WTC11 (cell line): Measurements from ENCODE around the gene DCAF17. TPM values are rescaled to one million over a fixed set of nuclear protein-coding genes. Genes with fewer than 3 reads are reported as not detected.

Source experiments
- AR ChIP-seq: fragments of 250-450 bp; sonication (Bioruptor Pico); IDR thresholded peaks from 2 replicates; pipeline ENCODE4 v1.9.0; 2021; ENCODE audit warnings: mild to moderate bottlenecking
- CBFB ChIP-seq: sonication (generic); formaldehyde crosslinking; IDR thresholded peaks from 2 replicates; pipeline ENCODE4 v1.8.1; 2022; ENCODE audit warnings: mild to moderate bottlenecking, low read depth, missing genetic modification reagents
- CREM ChIP-seq: sonication (generic); formaldehyde crosslinking; IDR thresholded peaks from 2 replicates; pipeline ENCODE4 v1.8.1; 2022; ENCODE audit warnings: mild to moderate bottlenecking, missing genetic modification reagents, moderate library complexity
- GTF2I ChIP-seq: fragments of 250-450 bp; sonication (Bioruptor Pico); conservative IDR thresholded peaks from 2 replicates; pipeline ENCODE4 v1.4.0; 2021; ENCODE audit warnings: mild to moderate bottlenecking
- IRF2 ChIP-seq: sonication (generic); formaldehyde crosslinking; IDR thresholded peaks from 2 replicates; pipeline ENCODE4 v1.8.0; 2022; ENCODE audit warnings: low read depth, missing genetic modification reagents, borderline replicate concordance
- NFE2L1 ChIP-seq: sonication (generic); formaldehyde crosslinking; IDR thresholded peaks from 2 replicates; pipeline ENCODE4 v1.8.1; 2023; ENCODE audit warnings: missing genetic modification reagents
- NR1H2 ChIP-seq: sonication (generic); formaldehyde crosslinking; IDR thresholded peaks from 2 replicates; pipeline ENCODE4 v1.9.0; 2021; ENCODE audit warnings: mild to moderate bottlenecking, moderate library complexity, missing genetic modification reagents
- PRRX2 ChIP-seq: fragments of 250-450 bp; sonication (Bioruptor Pico); IDR thresholded peaks from 2 replicates; pipeline ENCODE4 v1.8.0; 2021; ENCODE audit warnings: mild to moderate bottlenecking
- SMAD3 ChIP-seq: sonication (generic); formaldehyde crosslinking; IDR thresholded peaks from 2 replicates; pipeline ENCODE4 v1.8.0; 2022; ENCODE audit warnings: missing genetic modification reagents, mild to moderate bottlenecking, borderline replicate concordance
- SMAD4 ChIP-seq: sonication (generic); formaldehyde crosslinking; IDR thresholded peaks from 2 replicates; pipeline ENCODE4 v1.8.0; 2022; ENCODE audit warnings: mild to moderate bottlenecking, missing genetic modification reagents
- SOX15 ChIP-seq: fragments of 250-450 bp; sonication (Bioruptor Pico); IDR thresholded peaks from 2 replicates; pipeline ENCODE4 v1.9.0; 2021; ENCODE audit warnings: mild to moderate bottlenecking
- ZNF317 ChIP-seq: sonication (generic); formaldehyde crosslinking; IDR thresholded peaks from 2 replicates; pipeline ENCODE4 v1.8.1; 2023; ENCODE audit warnings: low read depth, mild to moderate bottlenecking, moderate library complexity, missing genetic modification reagents, borderline replicate concordance
- total RNA-seq: library from RNA; stranded (reverse); gene quantifications from 3 replicates; pipeline ENCODE4 v1.2.3, GENCODE V29; 2021
- TF ChIP-seq, protein P1 (sequence below): sonication (generic); formaldehyde crosslinking; IDR thresholded peaks from 2 replicates; pipeline ENCODE4 v1.8.1; 2023; ENCODE audit warnings: mild to moderate bottlenecking, missing genetic modification reagents, borderline replicate concordance
- TF ChIP-seq, protein P2 (sequence below): fragments of 250-450 bp; sonication (Bioruptor Pico); IDR thresholded peaks from 2 replicates; pipeline ENCODE4 v1.9.0; 2021; ENCODE audit warnings: mild to moderate bottlenecking, borderline replicate concordance
- TF ChIP-seq, protein P3 (sequence below): sonication (generic); formaldehyde crosslinking; IDR thresholded peaks from 2 replicates; pipeline ENCODE4 v1.8.1; 2022; ENCODE audit warnings: mild to moderate bottlenecking, missing genetic modification reagents, moderate library complexity, borderline replicate concordance
- TF ChIP-seq, protein P4 (sequence below): sonication (generic); formaldehyde crosslinking; IDR thresholded peaks from 2 replicates; pipeline ENCODE4 v1.8.0; 2023; ENCODE audit warnings: mild to moderate bottlenecking, missing genetic modification reagents
- TF ChIP-seq, protein P5 (sequence below): sonication (generic); formaldehyde crosslinking; IDR thresholded peaks from 2 replicates; pipeline ENCODE4 v1.8.0; 2022; ENCODE audit warnings: mild to moderate bottlenecking, missing genetic modification reagents
- TF ChIP-seq, protein P6 (sequence below): sonication (generic); formaldehyde crosslinking; IDR thresholded peaks from 2 replicates; pipeline ENCODE4 v1.8.1; 2022; ENCODE audit warnings: low read depth, missing genetic modification reagents, borderline replicate concordance

DCAF17 gene
- total RNA-seq, 1 experiment from 2014 or later = 27.2 TPM

- TF ChIP-seq, protein P1, sequence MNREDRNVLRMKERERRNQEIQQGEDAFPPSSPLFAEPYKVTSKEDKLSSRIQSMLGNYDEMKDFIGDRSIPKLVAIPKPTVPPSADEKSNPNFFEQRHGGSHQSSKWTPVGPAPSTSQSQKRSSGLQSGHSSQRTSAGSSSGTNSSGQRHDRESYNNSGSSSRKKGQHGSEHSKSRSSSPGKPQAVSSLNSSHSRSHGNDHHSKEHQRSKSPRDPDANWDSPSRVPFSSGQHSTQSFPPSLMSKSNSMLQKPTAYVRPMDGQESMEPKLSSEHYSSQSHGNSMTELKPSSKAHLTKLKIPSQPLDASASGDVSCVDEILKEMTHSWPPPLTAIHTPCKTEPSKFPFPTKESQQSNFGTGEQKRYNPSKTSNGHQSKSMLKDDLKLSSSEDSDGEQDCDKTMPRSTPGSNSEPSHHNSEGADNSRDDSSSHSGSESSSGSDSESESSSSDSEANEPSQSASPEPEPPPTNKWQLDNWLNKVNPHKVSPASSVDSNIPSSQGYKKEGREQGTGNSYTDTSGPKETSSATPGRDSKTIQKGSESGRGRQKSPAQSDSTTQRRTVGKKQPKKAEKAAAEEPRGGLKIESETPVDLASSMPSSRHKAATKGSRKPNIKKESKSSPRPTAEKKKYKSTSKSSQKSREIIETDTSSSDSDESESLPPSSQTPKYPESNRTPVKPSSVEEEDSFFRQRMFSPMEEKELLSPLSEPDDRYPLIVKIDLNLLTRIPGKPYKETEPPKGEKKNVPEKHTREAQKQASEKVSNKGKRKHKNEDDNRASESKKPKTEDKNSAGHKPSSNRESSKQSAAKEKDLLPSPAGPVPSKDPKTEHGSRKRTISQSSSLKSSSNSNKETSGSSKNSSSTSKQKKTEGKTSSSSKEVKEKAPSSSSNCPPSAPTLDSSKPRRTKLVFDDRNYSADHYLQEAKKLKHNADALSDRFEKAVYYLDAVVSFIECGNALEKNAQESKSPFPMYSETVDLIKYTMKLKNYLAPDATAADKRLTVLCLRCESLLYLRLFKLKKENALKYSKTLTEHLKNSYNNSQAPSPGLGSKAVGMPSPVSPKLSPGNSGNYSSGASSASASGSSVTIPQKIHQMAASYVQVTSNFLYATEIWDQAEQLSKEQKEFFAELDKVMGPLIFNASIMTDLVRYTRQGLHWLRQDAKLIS = peak; percentile 23; the same call in 1 of the 2 replicates
- TF ChIP-seq CREM (CRISPR knock-in tag) (peak; percentile 53), IRF2 (CRISPR knock-in tag) (no peak), CBFB (peak; percentile 19; the same call in 1 of the 2 replicates), NR1H2 (CRISPR knock-in tag) (no peak), SMAD3 (CRISPR knock-in tag) (0 out of 2 replicates have a peak, but pooled peaks have one; percentile 79), ZNF317 (no peak), SOX15 (CRISPR knock-in tag) (no peak), PRRX2 (no peak), GTF2I (CRISPR knock-in tag) (no peak), SMAD4 (CRISPR knock-in tag) (no peak), NFE2L1 (no peak), AR (no peak)
- TF ChIP-seq, protein P2, sequence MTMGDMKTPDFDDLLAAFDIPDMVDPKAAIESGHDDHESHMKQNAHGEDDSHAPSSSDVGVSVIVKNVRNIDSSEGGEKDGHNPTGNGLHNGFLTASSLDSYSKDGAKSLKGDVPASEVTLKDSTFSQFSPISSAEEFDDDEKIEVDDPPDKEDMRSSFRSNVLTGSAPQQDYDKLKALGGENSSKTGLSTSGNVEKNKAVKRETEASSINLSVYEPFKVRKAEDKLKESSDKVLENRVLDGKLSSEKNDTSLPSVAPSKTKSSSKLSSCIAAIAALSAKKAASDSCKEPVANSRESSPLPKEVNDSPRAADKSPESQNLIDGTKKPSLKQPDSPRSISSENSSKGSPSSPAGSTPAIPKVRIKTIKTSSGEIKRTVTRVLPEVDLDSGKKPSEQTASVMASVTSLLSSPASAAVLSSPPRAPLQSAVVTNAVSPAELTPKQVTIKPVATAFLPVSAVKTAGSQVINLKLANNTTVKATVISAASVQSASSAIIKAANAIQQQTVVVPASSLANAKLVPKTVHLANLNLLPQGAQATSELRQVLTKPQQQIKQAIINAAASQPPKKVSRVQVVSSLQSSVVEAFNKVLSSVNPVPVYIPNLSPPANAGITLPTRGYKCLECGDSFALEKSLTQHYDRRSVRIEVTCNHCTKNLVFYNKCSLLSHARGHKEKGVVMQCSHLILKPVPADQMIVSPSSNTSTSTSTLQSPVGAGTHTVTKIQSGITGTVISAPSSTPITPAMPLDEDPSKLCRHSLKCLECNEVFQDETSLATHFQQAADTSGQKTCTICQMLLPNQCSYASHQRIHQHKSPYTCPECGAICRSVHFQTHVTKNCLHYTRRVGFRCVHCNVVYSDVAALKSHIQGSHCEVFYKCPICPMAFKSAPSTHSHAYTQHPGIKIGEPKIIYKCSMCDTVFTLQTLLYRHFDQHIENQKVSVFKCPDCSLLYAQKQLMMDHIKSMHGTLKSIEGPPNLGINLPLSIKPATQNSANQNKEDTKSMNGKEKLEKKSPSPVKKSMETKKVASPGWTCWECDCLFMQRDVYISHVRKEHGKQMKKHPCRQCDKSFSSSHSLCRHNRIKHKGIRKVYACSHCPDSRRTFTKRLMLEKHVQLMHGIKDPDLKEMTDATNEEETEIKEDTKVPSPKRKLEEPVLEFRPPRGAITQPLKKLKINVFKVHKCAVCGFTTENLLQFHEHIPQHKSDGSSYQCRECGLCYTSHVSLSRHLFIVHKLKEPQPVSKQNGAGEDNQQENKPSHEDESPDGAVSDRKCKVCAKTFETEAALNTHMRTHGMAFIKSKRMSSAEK (CRISPR knock-in tag) = no peak
- TF ChIP-seq, protein P3, sequence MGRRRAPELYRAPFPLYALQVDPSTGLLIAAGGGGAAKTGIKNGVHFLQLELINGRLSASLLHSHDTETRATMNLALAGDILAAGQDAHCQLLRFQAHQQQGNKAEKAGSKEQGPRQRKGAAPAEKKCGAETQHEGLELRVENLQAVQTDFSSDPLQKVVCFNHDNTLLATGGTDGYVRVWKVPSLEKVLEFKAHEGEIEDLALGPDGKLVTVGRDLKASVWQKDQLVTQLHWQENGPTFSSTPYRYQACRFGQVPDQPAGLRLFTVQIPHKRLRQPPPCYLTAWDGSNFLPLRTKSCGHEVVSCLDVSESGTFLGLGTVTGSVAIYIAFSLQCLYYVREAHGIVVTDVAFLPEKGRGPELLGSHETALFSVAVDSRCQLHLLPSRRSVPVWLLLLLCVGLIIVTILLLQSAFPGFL (CRISPR knock-in tag) = no peak
- TF ChIP-seq, protein P4, sequence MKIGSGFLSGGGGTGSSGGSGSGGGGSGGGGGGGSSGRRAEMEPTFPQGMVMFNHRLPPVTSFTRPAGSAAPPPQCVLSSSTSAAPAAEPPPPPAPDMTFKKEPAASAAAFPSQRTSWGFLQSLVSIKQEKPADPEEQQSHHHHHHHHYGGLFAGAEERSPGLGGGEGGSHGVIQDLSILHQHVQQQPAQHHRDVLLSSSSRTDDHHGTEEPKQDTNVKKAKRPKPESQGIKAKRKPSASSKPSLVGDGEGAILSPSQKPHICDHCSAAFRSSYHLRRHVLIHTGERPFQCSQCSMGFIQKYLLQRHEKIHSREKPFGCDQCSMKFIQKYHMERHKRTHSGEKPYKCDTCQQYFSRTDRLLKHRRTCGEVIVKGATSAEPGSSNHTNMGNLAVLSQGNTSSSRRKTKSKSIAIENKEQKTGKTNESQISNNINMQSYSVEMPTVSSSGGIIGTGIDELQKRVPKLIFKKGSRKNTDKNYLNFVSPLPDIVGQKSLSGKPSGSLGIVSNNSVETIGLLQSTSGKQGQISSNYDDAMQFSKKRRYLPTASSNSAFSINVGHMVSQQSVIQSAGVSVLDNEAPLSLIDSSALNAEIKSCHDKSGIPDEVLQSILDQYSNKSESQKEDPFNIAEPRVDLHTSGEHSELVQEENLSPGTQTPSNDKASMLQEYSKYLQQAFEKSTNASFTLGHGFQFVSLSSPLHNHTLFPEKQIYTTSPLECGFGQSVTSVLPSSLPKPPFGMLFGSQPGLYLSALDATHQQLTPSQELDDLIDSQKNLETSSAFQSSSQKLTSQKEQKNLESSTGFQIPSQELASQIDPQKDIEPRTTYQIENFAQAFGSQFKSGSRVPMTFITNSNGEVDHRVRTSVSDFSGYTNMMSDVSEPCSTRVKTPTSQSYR = no peak
- TF ChIP-seq, protein P5, sequence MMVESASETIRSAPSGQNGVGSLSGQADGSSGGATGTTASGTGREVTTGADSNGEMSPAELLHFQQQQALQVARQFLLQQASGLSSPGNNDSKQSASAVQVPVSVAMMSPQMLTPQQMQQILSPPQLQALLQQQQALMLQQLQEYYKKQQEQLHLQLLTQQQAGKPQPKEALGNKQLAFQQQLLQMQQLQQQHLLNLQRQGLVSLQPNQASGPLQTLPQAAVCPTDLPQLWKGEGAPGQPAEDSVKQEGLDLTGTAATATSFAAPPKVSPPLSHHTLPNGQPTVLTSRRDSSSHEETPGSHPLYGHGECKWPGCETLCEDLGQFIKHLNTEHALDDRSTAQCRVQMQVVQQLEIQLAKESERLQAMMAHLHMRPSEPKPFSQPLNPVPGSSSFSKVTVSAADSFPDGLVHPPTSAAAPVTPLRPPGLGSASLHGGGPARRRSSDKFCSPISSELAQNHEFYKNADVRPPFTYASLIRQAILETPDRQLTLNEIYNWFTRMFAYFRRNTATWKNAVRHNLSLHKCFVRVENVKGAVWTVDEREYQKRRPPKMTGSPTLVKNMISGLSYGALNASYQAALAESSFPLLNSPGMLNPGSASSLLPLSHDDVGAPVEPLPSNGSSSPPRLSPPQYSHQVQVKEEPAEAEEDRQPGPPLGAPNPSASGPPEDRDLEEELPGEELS = no peak
- TF ChIP-seq, protein P6, sequence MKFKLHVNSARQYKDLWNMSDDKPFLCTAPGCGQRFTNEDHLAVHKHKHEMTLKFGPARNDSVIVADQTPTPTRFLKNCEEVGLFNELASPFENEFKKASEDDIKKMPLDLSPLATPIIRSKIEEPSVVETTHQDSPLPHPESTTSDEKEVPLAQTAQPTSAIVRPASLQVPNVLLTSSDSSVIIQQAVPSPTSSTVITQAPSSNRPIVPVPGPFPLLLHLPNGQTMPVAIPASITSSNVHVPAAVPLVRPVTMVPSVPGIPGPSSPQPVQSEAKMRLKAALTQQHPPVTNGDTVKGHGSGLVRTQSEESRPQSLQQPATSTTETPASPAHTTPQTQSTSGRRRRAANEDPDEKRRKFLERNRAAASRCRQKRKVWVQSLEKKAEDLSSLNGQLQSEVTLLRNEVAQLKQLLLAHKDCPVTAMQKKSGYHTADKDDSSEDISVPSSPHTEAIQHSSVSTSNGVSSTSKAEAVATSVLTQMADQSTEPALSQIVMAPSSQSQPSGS = no peak
Measured at GRCh38 chr2:171434013-171434989, at the start of gene DCAF17 (continued).
